ENCODE measurements around the gene GIMAP5. TPM values are rescaled to one million over a fixed set of nuclear protein-coding genes. Genes with fewer than 3 reads are reported as not detected.

The GIMAP5 gene
- total and polyA plus RNA-seq, 2 donors (not counting 3 experiments of a cell fraction or from before 2014, with no cell fraction given): 0.44 to 18.9 TPM

- no peaks in the 10 kb centered on the region for H3K9me3 ChIP-seq (replicated peaks; ENCODE audit: control insufficient read depth, insufficient read depth, low read length)
- intact Hi-C loops (cut with micrococcal nuclease) (loop anchor here (10.0 kb wide), 1 partner anchor 475 kb away; no protein-coding TSS in a partner anchor), dilution Hi-C loops (cut with MboI; ENCODE audit: extremely low pct_ligation_motif_present, low sequenced_read_pairs) (no loop called here)
- TF ChIP-seq POLR2AphosphoS5 (IDR thresholded peaks at IDR 0.05; ENCODE audit: insufficient read depth, low read depth, low read length) (no peak), FOS (IDR thresholded peaks at IDR 0.05; ENCODE audit: borderline replicate concordance, insufficient read depth, low read length) (no peak), EZH2 (IDR thresholded peaks at IDR 0.05; ENCODE audit: borderline replicate concordance, low read depth, low read length, severe bottlenecking) (no peak), GATA2 (IDR thresholded peaks at IDR 0.05; ENCODE audit: insufficient read depth, insufficient read length, low read depth, low read length) (no peak), MAX (IDR thresholded peaks at IDR 0.05; ENCODE audit: insufficient read depth, insufficient read length) (no peak), MYC (IDR thresholded peaks at IDR 0.05; ENCODE audit: low read depth, low read length) (no peak), JUN (IDR thresholded peaks at IDR 0.05; ENCODE audit: borderline replicate concordance, insufficient read depth, insufficient read length, low read depth) (no peak), CTCF (IDR thresholded peaks at IDR 0.05; ENCODE audit: extremely low read depth in 1 of 2, insufficient read depth in 1 of 2, low read depth in 1 of 2, low read length in 2 of 2) (no peak), POLR2A (IDR thresholded peaks at IDR 0.05; ENCODE audit: low read depth, low read length) (no peak)
- no peak overlapping the region for H2AFZ ChIP-seq (ENCODE audit: low read depth, low read length)
- ChIA-PET POLR2A (no interaction called here), CTCF (interaction anchor here (2.2 kb wide), 1 partner anchor 311 kb away, joined by 15 read pairs; no protein-coding TSS in a partner anchor)
- no peak overlapping the region for H3K9ac ChIP-seq (replicated peaks; ENCODE audit: extremely low read depth, insufficient read depth, low read length)
- no peak overlapping the region for H3K4me3 ChIP-seq (replicated peaks in 1 of 3; ENCODE audit: insufficient read depth in 1 of 3, low read depth in 1 of 3, low read length in 3 of 3)
- H3K79me2 ChIP-seq (ENCODE audit: control insufficient read depth, insufficient read depth, low read length): no peaks in the 10 kb centered on the region
- no peak overlapping the region for H3K4me2 ChIP-seq (ENCODE audit: insufficient read depth, low read length)
- DNase-seq (ENCODE audit: low read depth, low spot score) (no peak), FAIRE-seq (no peak)
- H4K20me1 ChIP-seq (replicated peaks; ENCODE audit: control insufficient read depth, extremely low read depth, insufficient read depth, low read length): no peaks in the 10 kb centered on the region
- no peaks in the 10 kb centered on the region for H3K36me3 ChIP-seq (ENCODE audit: control insufficient read depth in 2 of 2, extremely low read depth in 1 of 2, insufficient read depth in 2 of 2, low read length in 2 of 2)
- H3K27me3 ChIP-seq (ENCODE audit: control insufficient read depth in 2 of 2, insufficient read depth in 2 of 2, low read length in 2 of 2): no peaks in the 10 kb centered on the region
- no TSS peak for BruUV-seq (replicated peaks)
- no peaks in the 10 kb centered on the region for H3K9me1 ChIP-seq (replicated peaks; ENCODE audit: control insufficient read depth, extremely low read depth, insufficient read depth, low read length)
- H3K27ac ChIP-seq (ENCODE audit: insufficient read depth, low read depth, low read length): no peak overlapping the region
- H3K4me1 ChIP-seq (ENCODE audit: control insufficient read depth, extremely low read depth, insufficient read depth, low read length): peaks cover 19% of the 10 kb centered on the region
Measured at GRCh38 chr7:150759479-150759878, 22.3 kb downstream of the GIMAP5 start.

Data from endothelial cell of umbilical vein (primary cell).